Activated CD4-positive, alpha-beta T cell treated with anti-CD3 and anti-CD28 coated beads, Interleukin-2, amount 50 U/mL, for 48 hours (primary cell): ENCODE data around the gene PPP2R2C.

Experiments used
- DNase-seq, 2 experiments: peaks; one replicate each; pipeline ENCODE4 v3.0.0-alpha.2; 2020

The PPP2R2C gene

GRCh38 chr4:6393544-6394475 is 78.6 kb downstream of the PPP2R2C start:
- no peak for DNase-seq

GRCh38 chr4:6393066-6393465 is 79.3 kb downstream of the PPP2R2C start:
- DNase-seq, result no peak

DNA sequence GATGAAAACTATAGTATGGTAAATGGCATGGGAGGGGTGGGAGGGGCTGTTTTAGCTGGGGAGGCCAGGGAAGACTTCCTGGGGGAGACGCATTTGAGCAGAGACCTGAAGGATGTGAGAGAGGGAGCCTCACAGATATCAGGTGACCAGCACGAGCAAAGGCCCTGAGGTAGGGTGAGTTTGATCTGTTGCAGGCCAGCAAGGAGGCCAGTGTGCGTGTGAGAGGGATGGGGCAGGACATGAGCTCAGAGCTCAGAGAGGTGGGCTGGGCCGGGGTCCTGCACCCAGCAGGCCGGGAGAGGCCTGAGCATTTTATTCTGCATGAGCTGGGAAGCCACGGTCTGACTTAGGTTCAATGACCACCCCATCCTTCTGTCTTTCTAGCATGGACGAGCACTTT is 80.0 kb downstream of the PPP2R2C start:
- DNase-seq, result no peak

DNA sequence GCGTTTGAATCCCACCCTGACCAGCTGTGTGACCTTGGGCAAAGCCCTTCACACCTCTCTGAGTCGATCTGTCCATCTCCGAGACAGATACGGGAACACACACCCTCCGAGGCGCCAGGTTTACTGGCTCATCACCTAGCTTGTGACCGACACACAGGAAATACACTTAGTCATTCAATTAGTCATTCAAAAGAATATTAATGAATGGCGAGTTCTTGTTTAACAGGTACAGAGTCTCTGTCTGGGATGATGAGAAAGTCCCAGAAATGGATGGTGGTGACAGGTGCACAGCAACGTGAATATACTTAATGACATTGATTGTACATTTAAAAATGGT is 80.6 kb downstream of the PPP2R2C start:
- DNase-seq, result no peak

DNA sequence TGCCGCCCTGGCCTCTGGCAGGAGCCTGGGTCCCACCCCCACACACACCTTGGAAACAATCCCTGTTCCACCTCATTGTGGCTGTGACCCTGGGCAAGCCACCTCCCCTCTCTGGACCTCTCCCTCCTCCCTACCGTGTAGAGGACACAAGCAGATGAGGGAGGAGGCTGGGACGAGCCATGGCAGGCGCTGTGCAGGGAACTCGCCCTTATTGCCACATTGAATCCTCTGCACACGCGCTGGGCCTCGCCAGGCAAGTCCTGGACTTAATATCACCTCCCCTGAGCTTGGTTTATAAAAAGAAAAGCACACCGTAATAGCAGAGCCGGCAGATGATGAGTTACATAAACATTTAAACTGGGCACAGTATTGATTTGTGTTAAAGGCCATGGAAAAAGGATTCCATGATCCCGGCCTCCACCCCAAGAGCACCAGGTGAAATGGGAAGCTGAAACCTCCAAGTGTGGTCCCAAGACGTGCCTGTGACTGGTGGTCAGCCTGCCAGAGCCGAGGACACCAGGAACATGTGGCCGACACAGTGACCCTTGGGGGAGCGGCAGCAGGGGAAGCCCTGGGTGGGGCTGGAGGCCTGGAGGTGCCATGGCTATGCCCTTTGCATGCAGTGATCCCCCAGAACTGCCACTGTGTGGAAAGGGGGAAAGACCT is 81.1 kb downstream of the PPP2R2C start:
- DNase-seq, result no peak

- no peak for DNase-seq
These were observed 82.1 kb downstream of the PPP2R2C start for GRCh38 chr4:6390356-6390755.

GRCh38 chr4:6389142-6389825 is 83.1 kb downstream of the PPP2R2C start:
- DNase-seq, result no peak

DNA sequence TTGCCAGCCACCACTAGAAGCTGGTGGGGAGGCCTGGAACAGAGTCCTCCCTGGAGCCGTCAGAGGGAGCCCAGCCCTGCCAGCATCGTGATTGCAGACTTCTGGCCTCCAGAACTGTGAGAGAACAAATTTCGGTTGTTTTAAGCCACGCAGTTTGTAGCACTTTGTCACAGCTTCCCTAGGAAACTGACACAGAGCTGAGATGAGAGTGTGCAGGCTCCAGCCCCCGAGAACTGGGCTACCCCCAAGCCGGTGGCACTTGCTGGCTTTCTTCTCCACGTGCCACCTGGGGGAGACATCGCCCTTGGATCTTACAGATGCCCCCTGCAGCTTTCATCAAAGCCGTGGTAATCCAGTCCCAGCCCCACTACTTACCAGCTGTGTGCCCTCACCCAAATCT is 83.7 kb downstream of the PPP2R2C start:
- no peak for DNase-seq

DNA sequence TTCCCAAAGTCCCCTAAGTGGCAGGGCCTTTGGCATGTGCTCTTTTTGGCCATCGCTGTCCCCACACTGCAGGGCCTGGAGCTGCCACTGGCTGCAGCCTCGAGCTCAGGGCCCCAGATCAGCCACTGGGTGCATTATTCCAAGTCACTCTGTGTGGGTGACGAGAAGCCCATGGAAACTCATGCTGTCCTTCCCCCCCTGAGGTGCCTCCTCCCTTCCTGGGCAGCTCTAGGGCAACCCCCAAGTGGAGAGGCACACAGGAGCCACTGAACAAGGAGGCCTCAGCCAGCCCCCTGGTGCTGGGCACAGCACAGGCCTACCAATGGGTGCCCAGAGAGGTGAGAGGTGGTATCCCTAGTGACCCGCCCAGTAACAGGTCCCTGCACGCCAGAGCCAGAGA is 84.5 kb downstream of the PPP2R2C start:
- no peak for DNase-seq

DNA sequence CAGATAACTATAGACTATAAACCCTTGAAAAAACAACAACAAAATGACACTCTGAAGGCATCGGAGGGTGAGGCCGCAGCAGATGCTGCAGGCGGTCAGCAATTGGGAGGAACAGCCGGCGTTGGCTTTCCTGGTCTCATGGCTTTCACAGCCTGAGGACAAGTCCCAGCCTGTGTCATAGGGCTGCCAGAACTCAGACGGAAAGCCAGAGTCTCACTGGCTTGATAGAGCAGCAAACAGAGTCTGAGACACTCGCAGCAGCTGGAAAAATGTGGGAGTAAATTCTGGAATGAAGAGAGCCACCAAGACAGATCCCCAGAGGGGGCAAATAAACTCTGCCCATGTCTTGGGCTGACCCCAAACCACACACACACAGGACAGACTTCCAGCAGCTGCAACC is 86.3 kb downstream of the PPP2R2C start:
- no peak for DNase-seq

- no peak for DNase-seq
These were observed 87.1 kb downstream of the PPP2R2C start for GRCh38 chr4:6385288-6385687.

GRCh38 chr4:6384541-6384940 is 87.9 kb downstream of the PPP2R2C start:
- DNase-seq, result no peak

DNA sequence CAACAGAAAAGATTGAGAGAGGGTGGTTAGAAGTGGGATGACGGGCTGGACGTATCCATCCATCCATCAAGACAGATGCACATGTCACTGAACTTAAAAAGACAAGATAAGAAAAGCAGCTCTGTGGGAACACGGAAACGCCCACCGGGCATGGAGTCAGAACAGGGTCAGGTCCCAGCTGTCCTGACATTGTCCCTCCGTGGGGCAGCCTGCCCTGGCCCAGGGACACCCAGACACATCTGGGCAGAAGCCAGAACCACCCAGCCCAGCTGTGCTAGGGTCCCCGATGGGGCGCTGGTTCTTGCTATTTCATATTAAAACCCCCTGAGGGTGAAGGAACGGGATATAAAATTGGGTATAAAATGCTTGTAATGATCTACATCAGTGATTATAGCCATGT is 88.5 kb downstream of the PPP2R2C start:
- no peak for DNase-seq

GRCh38 chr4:6383009-6383404 is 89.4 kb downstream of the PPP2R2C start:
- DNase-seq, result no peak

DNA sequence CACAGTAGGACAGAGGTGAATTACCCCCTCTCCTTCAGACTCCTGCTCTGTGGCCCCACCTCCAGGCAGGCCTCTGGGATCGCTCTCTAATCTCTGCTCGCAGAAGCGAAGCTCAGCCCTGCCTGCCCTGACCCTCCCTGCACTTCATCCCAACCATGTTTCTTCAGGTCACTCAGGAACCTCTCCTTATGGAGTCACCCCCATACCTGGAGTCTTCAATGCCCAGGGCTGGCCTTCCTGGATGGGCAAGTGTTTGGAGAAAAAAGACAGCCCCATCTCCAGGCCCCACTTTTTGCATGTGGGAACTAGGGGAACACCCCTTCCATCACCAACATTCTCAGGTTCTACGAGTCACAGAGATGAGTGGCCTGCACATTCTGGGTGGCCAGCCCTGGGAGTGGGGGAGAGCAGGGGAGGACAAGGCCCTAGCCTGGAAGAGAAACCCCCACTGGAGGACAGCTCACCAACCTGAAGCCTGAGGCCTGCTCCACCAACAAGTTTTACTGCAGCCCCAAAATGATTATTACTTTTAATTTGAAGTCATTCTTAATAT is 90.8 kb downstream of the PPP2R2C start:
- no peak for DNase-seq

GRCh38 chr4:6380746-6381410 is 91.5 kb downstream of the PPP2R2C start:
- DNase-seq, result no peak

- no peak for DNase-seq
These were observed 92.4 kb downstream of the PPP2R2C start for GRCh38 chr4:6379767-6380745.

DNA sequence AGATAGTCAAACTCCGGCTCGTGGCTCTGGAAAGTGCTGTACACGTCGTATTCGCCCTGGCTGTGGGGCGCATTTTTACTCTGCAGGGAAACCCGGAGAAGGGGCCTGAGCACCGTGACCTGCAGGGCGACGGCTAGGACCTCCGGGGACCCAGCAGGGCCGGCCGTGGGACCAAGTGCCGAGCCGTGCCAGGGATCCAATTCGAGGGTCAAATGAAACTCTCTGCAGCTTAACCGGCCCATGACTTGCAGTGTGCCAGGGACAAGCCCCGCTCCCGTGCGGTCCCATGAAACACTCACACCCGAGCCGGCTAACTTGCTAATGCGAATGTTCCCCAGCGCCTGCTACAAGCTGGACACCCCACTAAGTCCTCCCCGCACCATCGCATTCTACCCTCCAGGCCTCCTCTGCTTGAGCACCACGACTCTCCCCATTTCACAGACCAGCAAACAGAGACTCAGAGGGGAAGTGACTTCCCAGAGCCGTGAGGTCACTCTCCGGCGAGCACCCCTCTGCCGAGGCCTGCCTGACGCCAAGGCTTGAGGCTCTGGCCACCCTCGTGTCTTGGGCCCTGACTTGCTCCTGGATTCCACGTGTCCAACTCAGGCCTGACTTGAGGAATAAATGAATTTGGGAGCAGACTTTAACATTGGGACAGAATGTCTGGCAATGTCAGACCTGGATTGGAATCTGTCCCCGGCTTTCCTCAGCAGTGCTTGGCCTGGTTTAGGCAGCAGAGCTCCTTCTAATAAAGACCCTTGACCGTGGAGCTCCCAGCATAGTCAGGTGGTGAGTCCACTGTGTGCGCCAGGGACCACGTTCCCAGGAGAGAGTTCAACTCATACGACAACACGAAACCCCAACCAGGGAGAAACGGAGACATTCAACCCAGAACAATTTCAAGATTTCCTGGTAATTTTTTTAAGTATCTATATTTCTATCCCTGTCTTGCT is 93.6 kb downstream of the PPP2R2C start:
- no peak for DNase-seq

DNA sequence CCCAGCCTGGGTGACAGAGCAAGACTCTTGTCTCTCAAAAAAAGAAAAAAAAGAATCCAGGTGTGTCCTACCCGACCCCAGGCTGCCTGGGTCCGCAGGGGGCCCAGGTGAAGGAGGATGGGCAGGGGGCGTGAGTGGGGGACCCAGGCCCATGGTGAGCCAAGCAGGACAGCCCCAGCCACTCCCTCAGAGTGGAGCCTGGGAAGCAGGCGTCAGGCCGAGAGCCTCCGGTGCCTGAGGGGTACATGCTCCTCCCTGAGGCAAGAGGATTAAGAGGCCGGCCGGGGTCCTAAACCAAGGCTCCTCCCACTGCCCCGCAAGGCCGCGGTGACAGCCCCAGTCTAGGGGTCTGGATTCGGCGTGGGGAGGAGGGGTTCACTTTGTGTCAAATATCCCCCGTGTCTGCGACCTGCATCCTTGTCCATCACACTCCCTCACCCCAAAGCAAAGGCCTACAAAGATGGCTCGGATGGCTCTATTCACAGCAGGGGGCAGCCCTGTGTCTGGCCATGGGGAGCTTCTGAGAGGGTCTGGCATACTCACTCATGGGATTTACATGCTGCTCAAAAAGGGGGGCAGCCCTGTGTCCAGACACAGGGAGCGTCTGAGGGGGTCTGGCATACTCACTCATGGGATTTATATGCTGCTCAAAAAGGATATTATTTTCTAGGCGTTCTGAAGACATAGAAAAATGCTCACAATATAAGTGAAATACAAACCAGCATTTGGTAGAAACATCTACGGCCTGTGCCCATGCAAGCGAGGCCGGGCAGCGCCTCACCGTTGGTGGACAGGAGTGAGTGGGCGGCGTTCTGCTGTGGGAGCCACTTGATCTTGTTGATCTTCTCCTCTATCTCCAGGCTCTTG is 94.6 kb downstream of the PPP2R2C start:
- DNase-seq, result no peak
